Esophagus (tissue), 2 donors: ENCODE data around the gene VDAC1. TPM values are rescaled to one million over a fixed set of nuclear protein-coding genes. Genes with fewer than 3 reads are reported as not detected.

ENCODE experiments used
- H3K27ac ChIP-seq, 2 donors: one replicate each; pipeline ENCODE4 v1.5.1; 2013; ENCODE audit warnings: low read depth in 2 of 2, mild to moderate bottlenecking in 2 of 2, inconsistent platforms in 1 of 2, low read length in 1 of 2, moderate library complexity in 1 of 2
- H3K27me3 ChIP-seq, 2 donors: one replicate each; pipeline ENCODE4 v1.6.1; 2013; ENCODE audit warnings: low read length in 2 of 2, control low read depth in 1 of 2, mild to moderate bottlenecking in 1 of 2; ENCODE audit not compliant: insufficient read depth in 2 of 2, control insufficient read depth in 1 of 2
- H3K36me3 ChIP-seq, 2 donors: one replicate each; pipeline ENCODE4 v1.6.1; 2013; ENCODE audit warnings: low read length in 1 of 2; ENCODE audit not compliant: control insufficient read depth in 2 of 2, insufficient read depth in 2 of 2
- H3K4me1 ChIP-seq, 2 donors: one replicate each; pipeline ENCODE4 v1.6.1; 2013; ENCODE audit warnings: low read length in 1 of 2; ENCODE audit not compliant: control insufficient read depth in 2 of 2, insufficient read depth in 2 of 2
- H3K4me3 ChIP-seq, 2 donors: one replicate each; pipeline ENCODE4 v1.5.1; 2013; ENCODE audit warnings: low read length in 2 of 2, mild to moderate bottlenecking in 2 of 2, low read depth in 1 of 2, moderate library complexity in 1 of 2
- H3K9me3 ChIP-seq, 2 donors: one replicate each; pipeline ENCODE4 v1.6.1; 2013; ENCODE audit warnings: mild to moderate bottlenecking in 2 of 2, low read depth in 1 of 2, low read length in 1 of 2, moderate library complexity in 1 of 2; ENCODE audit not compliant: control insufficient read depth in 2 of 2, insufficient read depth in 1 of 2
- WGBS, 2 donors: extraction: QIAGEN DNeasy Blood & Tissue Kit; methylation state at CpG; one replicate each; pipeline ENCODE4 v1.1.7; 2013; 5-methylcytosine and 5-hydroxymethylcytosine counted together
- polyA plus RNA-seq, 2 donors: library from polyadenylated mRNA; stranded (reverse); fragments of 200-250 nt; gene quantifications; one replicate each; pipeline ENCODE4 v1.2.3, GENCODE V29; 2013
- donor health status: healthy with polysubstance abuse.
- donor health status: Bipolar disorder and iron deficiency.

VDAC1 gene
- polyA plus RNA-seq, 2 donors: 154 to 167 TPM

DNA sequence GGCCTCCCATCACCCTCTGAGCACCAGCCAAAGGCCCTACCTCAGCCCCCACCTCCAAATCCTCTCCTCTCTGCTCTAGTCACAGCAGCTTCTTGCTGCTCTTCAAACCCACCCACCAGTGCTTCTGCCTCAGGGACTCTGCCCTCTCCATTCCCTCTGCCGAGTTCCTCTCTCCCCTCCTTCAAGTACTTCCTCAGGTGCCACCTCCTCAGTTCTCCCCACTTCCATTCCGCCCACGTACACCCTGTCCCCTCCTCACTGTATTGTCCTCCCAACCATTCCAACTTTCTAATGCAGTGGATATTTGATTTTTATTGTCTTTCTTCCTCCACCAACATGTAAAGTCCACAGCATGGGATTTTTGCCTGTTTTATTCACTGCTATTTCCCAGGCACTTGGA lies 79.5 kb downstream of the VDAC1 start:
- 82 to 100% methylated on average over 3 of the region's 3 CpGs for WGBS, 2 donors
- Histone ChIP-seq H3K9me3 (no peaks in the 10 kb centered on the region), H3K27ac (no peak overlapping the region)

GRCh38 chr5:133924221-133924920 lies 80.4 kb downstream of the VDAC1 start:
- no peaks in the 10 kb centered on the region for H3K9me3 ChIP-seq
- 61 to 62% methylated on average over 5 of the region's 5 CpGs for WGBS, 2 donors
- no peaks in the 10 kb centered on the region for H3K36me3 ChIP-seq
- no peak overlapping the region for H3K27ac ChIP-seq
- no peak overlapping the region for H3K4me3 ChIP-seq
- H3K4me1 ChIP-seq: no peaks in the 10 kb centered on the region
- H3K27me3 ChIP-seq: no peaks in the 10 kb centered on the region

More for the DNA sequence above, 79.5 kb downstream of the VDAC1 start:
- H3K4me1 ChIP-seq: no peaks in the 10 kb centered on the region
- no peak overlapping the region for H3K4me3 ChIP-seq
- no peaks in the 10 kb centered on the region for H3K36me3 ChIP-seq
- H3K27me3 ChIP-seq: no peaks in the 10 kb centered on the region

DNA sequence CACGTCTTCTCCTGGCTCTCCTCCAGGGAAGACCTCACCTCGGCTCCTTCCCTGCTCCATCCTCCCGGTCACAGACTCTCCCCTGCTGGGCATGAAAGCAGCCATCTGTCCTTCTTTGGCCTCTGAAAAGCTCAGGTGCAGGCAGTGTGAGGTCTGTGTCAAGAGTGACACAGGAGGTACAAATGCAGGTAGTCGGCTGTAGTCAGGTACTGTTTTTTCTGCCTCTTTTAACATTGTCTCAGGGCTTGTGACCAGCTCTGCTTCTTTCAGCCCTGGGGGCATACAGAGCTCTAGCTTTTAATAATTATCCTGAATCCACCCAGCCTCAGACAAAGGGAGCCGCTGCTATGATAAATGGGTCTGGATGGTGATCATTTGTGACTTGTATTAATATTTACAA lies 82.8 kb downstream of the VDAC1 start:
- 49 to 56% methylated on average over 5 of the region's 5 CpGs for whole genome bisulfite sequencing, 2 donors

More for the DNA sequence above, 82.8 kb downstream of the VDAC1 start:
- H3K4me1 ChIP-seq: no peaks in the 10 kb centered on the region
- no peaks in the 10 kb centered on the region for H3K9me3 ChIP-seq
- H3K27ac ChIP-seq: no peak overlapping the region
- H3K4me3 ChIP-seq: no peak overlapping the region
- no peaks in the 10 kb centered on the region for H3K27me3 ChIP-seq
- no peaks in the 10 kb centered on the region for H3K36me3 ChIP-seq

Other genes with a start within 250 kb of the VDAC1 start
- gene C5orf15, start 36.4 kb downstream of the VDAC1 start, polyA plus RNA-seq: 10 to 100 TPM in 1 of 2 donors, 1 to 10 TPM in 1; 8.3 to 14.9 TPM
- 1 to 10 TPM; 2.4 to 2.7 TPM for gene TCF7, start 109.7 kb upstream of the VDAC1 start, polyA plus RNA-seq
- 100 to 1,000 TPM in 1 of 2 donors, 10 to 100 TPM in 1; 75.0 to 423 TPM for gene SKP1, start 172.0 kb upstream of the VDAC1 start, polyA plus RNA-seq
- 100 to 1,000 TPM in 1 of 2 donors, 10 to 100 TPM in 1; 41.5 to 102 TPM for gene PPP2CA, start 221.1 kb upstream of the VDAC1 start, polyA plus RNA-seq